HepG2 (cell line): ENCODE data around the gene NPAS2. TPM values are rescaled to one million over a fixed set of nuclear protein-coding genes. Genes with fewer than 3 reads are reported as not detected.

Experiments used
- ATAC-seq: fragments of 200-7000 bp; cut with Tn5 transposase; 3 replicates; pipeline ENCODE4 v1.9.1; 2020; ENCODE audit warnings: mild to moderate bottlenecking, moderate library complexity
- BruUV-seq: library from RNA; stranded (reverse); fragments of 400-500 nt; replicated peaks from 2 replicates; lab custom pipeline; 2021; lab: Mats Ljungman, UMichigan
- CTCF ChIA-PET: fragments of 300-600 bp; formaldehyde crosslinking; extraction: SDS; loops from one replicate; lab custom pipeline; 2021; ENCODE audit warnings: low total read pairs, inconsistent platforms, low intra/inter-chr PET ratio; lab: Yijun Ruan, JAX
- POLR2A ChIA-PET: fragments of 350-600 bp; sonication (Branson Sonifier 250); formaldehyde crosslinking; loops from one replicate; lab custom pipeline; 2020; ENCODE audit warnings: antibody characterized with exemption, inconsistent platforms; lab: Yijun Ruan, JAX
- DNase-seq: peaks from one replicate; pipeline ENCODE4 v3.0.0-alpha.2; 2015; ENCODE audit warnings: low spot score
- FAIRE-seq: peaks from 3 replicates; lab custom pipeline; 2011; peaks lifted over from hg19 to GRCh38; lab: Jason Lieb, UNC
- H2AFZ ChIP-seq: one replicate; pipeline ENCODE4 v1.6.1; 2011; ENCODE audit warnings: low read length, inconsistent platforms
- H3K27ac ChIP-seq: fragments of 300-600 bp; 3 replicates; pipeline ENCODE4 v1.8.0; 2011; ENCODE audit warnings: mixed run types, mild to moderate bottlenecking, mixed read lengths, low read length, inconsistent platforms; ENCODE audit not compliant: insufficient read depth; ENCODE audit errors: extremely low read length
- H3K27me3 ChIP-seq, 2 experiments: fragments of 200-600 bp in 1 of 2; 2 replicates in 1 of 2; 3 replicates in 1 of 2; pipeline versions ENCODE4 v1.6.0 to v1.8.0; 2011; ENCODE audit warnings: low read length in 2 of 2, mild to moderate bottlenecking in 2 of 2, moderate library complexity in 2 of 2, inconsistent platforms in 1 of 2; ENCODE audit not compliant: insufficient read depth in 2 of 2, control insufficient read depth in 1 of 2
- H3K36me3 ChIP-seq, 2 experiments: fragments of 200-600 bp in 1 of 2; replicated peaks in 1 of 2; 2 replicates in 1 of 2; 3 replicates in 1 of 2; pipeline versions ENCODE4 v1.5.1 to v1.8.0; 2011; ENCODE audit warnings: low read length in 2 of 2, inconsistent platforms in 1 of 2; ENCODE audit not compliant: insufficient read depth in 2 of 2, control insufficient read depth in 1 of 2
- H3K4me1 ChIP-seq: 2 replicates; pipeline ENCODE4 v1.5.1; 2012; ENCODE audit warnings: low read length, inconsistent platforms; ENCODE audit not compliant: insufficient read depth
- H3K4me2 ChIP-seq: 2 replicates; pipeline ENCODE4 v1.6.0; 2011; ENCODE audit warnings: low read depth, low read length, inconsistent platforms
- H3K4me3 ChIP-seq, 3 experiments: fragments of 200-600 bp in 1 of 3; sonication (generic), shearing (Covaris generic) in 1 of 3; replicated peaks in 1 of 3; 2 replicates each; pipeline ENCODE4 v1.5.1; 2011 to 2016; ENCODE audit warnings: low read length in 3 of 3, inconsistent platforms in 2 of 3, low read depth in 2 of 3, mild to moderate bottlenecking in 2 of 3, control low read depth in 1 of 3, mixed read lengths in 1 of 3; ENCODE audit not compliant: insufficient read depth in 1 of 3
- H3K79me2 ChIP-seq: one replicate; pipeline ENCODE4 v1.6.1; 2011; ENCODE audit warnings: low read length, inconsistent platforms; ENCODE audit not compliant: insufficient read depth
- H3K9ac ChIP-seq: 2 replicates; pipeline ENCODE4 v1.6.0; 2011; ENCODE audit warnings: mild to moderate bottlenecking, low read depth, low read length, inconsistent platforms; ENCODE audit not compliant: insufficient read depth
- H3K9me3 ChIP-seq: 2 replicates; pipeline ENCODE4 v1.5.1; 2012; ENCODE audit warnings: mild to moderate bottlenecking, low read length
- H4K20me1 ChIP-seq: 2 replicates; pipeline ENCODE4 v1.6.0; 2011; ENCODE audit warnings: inconsistent platforms, mild to moderate bottlenecking, low read length, moderate library complexity; ENCODE audit not compliant: insufficient read depth
- DPF2 ChIP-seq: sonication (generic); formaldehyde crosslinking; IDR thresholded peaks from 2 replicates; pipeline ENCODE4 v1.4.0; 2020; ENCODE audit warnings: mild to moderate bottlenecking, low read depth, missing genetic modification reagents, borderline replicate concordance
- FOSL2 ChIP-seq: sonication (generic); formaldehyde crosslinking; IDR thresholded peaks from 2 replicates; pipeline ENCODE4 v1.4.0; 2020; ENCODE audit warnings: missing genetic modification reagents
- HDAC6 ChIP-seq: fragments of 200-600 bp; sonication (generic); IDR thresholded peaks from 2 replicates; pipeline ENCODE4 v1.7.0; 2017; ENCODE audit warnings: mild to moderate bottlenecking, antibody characterized with exemption, low read length, low read depth
- HOXA9 ChIP-seq: sonication (generic); formaldehyde crosslinking; IDR thresholded peaks from 2 replicates; pipeline ENCODE4 v1.8.1; 2022; ENCODE audit warnings: missing genetic modification reagents, mild to moderate bottlenecking, moderate library complexity, borderline replicate concordance
- MBNL3 ChIP-seq: fragments of 250-450 bp; sonication (Bioruptor Pico); conservative IDR thresholded peaks from 2 replicates; pipeline ENCODE4 v1.8.0; 2022; ENCODE audit warnings: mild to moderate bottlenecking, inconsistent platforms
- NFE2 ChIP-seq: sonication (generic); formaldehyde crosslinking; IDR thresholded peaks from 2 replicates; pipeline ENCODE4 v1.4.0; 2020; ENCODE audit warnings: missing genetic modification reagents
- ZNF441 ChIP-seq: sonication (generic); formaldehyde crosslinking; IDR thresholded peaks from 2 replicates; pipeline ENCODE4 v1.7.0; 2021; ENCODE audit warnings: missing genetic modification reagents, borderline replicate concordance
- WGBS: methylation state at CpG from one replicate; pipeline ENCODE4 v1.1.6; 2017; ENCODE audit warnings: low lambda C conversion rate; 5-methylcytosine and 5-hydroxymethylcytosine counted together
- in situ Hi-C: cut with HindIII; loops from 2 replicates; pipeline ENCODE4 v1.10.0; 2017; ENCODE audit warnings: low pct_unique_long_range_greater_than_20kb; ENCODE audit not compliant: extremely low pct_ligation_motif_present
- intact Hi-C: fragments of 100-400 bp; cut with micrococcal nuclease; formaldehyde crosslinking; loops from one replicate; pipeline ENCODE4 v1.10.0; 2022; ENCODE audit not compliant: unreplicated experiment
- polyA plus RNA-seq, 8 experiments: library from polyadenylated mRNA; depleted of rRNA in 3 of 8; stranded (reverse) in 7 of 8; unstranded in 1 of 8; fragments of >200 nt; fragmentation: Illumina TruSeq in 4 of 8; extraction: Trizol in 4 of 8; gene quantifications; 2 replicates each; pipeline versions ENCODE4 v1.2.1 to v1.2.3, GENCODE V29; 2011 to 2016; ENCODE audit warnings: low read depth in 4 of 8, missing spikeins in 1 of 8, mixed read lengths in 1 of 8; ENCODE audit not compliant: insufficient read depth in 1 of 8
- total RNA-seq, 5 experiments: library from RNA; depleted of rRNA; stranded (reverse); fragments of >200 nt; fragmentation: Illumina TruSeq; extraction: Trizol; gene quantifications; 2 replicates each; pipeline ENCODE4 v1.2.3, GENCODE V29; 2016; ENCODE audit warnings: low read depth in 1 of 5
- TF ChIP-seq, protein P1 (sequence below): sonication (generic); formaldehyde crosslinking; IDR thresholded peaks from 2 replicates; pipeline ENCODE4 v1.4.0; 2020; ENCODE audit warnings: missing genetic modification reagents
- TF ChIP-seq, protein P2 (sequence below): IDR thresholded peaks from 2 replicates; pipeline ENCODE4 v1.6.1; 2018; ENCODE audit warnings: missing genetic modification reagents
- TF ChIP-seq, protein P3 (sequence below): sonication (generic); formaldehyde crosslinking; IDR thresholded peaks from 2 replicates; pipeline ENCODE4 v1.4.0; 2020; ENCODE audit warnings: missing genetic modification reagents

The NPAS2 gene
- total and polyA plus RNA-seq, 2 of the 13 experiments (the other 11 are each of a cell fraction or from before 2014, with no cell fraction given), result 14.8 to 37.5 TPM

DNA sequence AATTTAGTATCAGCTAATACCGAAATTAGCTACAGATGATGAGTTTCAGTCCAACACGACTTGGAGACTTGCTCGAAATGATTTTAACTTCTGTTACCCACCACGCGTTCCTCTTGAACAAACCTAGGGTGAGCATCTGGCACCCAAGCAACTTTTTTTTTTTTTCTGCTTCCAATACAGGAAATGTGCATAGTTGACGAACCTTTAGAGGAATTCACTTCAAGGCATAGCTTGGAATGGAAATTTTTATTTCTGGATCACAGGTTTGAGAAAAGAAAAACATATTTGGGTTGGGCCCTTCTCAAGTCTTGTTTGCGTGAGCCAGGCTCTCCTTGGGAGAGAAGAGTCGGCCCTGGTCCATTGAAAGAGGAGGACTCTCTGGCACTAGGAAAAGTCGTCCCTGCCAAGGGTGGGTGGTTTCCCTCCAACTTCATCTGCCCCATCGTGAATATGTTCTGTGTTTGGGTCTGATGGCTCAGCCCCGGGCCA is 144.8 kb downstream of the NPAS2 start (continued):
- TF ChIP-seq, protein P1, sequence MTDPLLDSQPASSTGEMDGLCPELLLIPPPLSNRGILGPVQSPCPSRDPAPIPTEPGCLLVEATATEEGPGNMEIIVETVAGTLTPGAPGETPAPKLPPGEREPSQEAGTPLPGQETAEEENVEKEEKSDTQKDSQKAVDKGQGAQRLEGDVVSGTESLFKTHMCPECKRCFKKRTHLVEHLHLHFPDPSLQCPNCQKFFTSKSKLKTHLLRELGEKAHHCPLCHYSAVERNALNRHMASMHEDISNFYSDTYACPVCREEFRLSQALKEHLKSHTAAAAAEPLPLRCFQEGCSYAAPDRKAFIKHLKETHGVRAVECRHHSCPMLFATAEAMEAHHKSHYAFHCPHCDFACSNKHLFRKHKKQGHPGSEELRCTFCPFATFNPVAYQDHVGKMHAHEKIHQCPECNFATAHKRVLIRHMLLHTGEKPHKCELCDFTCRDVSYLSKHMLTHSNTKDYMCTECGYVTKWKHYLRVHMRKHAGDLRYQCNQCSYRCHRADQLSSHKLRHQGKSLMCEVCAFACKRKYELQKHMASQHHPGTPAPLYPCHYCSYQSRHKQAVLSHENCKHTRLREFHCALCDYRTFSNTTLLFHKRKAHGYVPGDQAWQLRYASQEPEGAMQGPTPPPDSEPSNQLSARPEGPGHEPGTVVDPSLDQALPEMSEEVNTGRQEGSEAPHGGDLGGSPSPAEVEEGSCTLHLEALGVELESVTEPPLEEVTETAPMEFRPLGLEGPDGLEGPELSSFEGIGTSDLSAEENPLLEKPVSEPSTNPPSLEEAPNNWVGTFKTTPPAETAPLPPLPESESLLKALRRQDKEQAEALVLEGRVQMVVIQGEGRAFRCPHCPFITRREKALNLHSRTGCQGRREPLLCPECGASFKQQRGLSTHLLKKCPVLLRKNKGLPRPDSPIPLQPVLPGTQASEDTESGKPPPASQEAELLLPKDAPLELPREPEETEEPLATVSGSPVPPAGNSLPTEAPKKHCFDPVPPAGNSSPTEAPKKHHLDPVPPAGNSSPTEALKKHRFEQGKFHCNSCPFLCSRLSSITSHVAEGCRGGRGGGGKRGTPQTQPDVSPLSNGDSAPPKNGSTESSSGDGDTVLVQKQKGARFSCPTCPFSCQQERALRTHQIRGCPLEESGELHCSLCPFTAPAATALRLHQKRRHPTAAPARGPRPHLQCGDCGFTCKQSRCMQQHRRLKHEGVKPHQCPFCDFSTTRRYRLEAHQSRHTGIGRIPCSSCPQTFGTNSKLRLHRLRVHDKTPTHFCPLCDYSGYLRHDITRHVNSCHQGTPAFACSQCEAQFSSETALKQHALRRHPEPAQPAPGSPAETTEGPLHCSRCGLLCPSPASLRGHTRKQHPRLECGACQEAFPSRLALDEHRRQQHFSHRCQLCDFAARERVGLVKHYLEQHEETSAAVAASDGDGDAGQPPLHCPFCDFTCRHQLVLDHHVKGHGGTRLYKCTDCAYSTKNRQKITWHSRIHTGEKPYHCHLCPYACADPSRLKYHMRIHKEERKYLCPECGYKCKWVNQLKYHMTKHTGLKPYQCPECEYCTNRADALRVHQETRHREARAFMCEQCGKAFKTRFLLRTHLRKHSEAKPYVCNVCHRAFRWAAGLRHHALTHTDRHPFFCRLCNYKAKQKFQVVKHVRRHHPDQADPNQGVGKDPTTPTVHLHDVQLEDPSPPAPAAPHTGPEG (CRISPR knock-in tag), result no peak
- no peak for TF ChIP-seq FOSL2 (CRISPR knock-in tag)
- TF ChIP-seq ZNF441 (CRISPR knock-in tag), result no peak
- TF ChIP-seq, all 625 proteins: peak for 0

DNA sequence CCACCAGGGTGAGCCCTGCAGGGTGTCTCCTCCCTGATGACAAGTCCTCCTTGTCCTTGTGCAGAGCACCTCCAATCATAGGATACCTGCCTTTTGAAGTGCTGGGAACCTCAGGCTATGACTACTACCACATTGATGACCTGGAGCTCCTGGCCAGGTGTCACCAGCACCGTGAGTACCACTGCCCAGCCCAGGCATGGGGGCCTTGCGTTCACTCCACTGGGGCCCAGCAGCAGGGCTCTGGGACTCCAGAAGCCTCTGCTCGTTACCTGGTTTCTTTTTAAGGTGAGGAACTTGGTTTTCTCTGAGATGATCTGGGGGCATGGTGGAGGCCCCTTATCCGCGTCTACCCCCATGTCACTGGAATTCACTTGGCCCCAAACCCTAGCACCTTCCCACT is 145.7 kb downstream of the NPAS2 start:
- peaks cover 22 to 64% of the 10 kb centered on the region in 2 experiments for H3K36me3 ChIP-seq
- ChIA-PET POLR2A (no interaction called here), CTCF (no interaction called here)
- H3K27me3 ChIP-seq, result no peaks in the 10 kb centered on the region
- H3K9ac ChIP-seq, result no peak overlapping the region
- 99% methylated on average over 5 of the region's 5 CpGs for WGBS
- no peak overlapping the region for H3K4me3 ChIP-seq
- no peak overlapping the region for H3K27ac ChIP-seq
- no peaks in the 10 kb centered on the region for H3K4me1 ChIP-seq
- no peaks in the 10 kb centered on the region for H3K9me3 ChIP-seq
- intact Hi-C loops, result no loop called here
- no peaks in the 10 kb centered on the region for H3K79me2 ChIP-seq
- FAIRE-seq (no peak), ATAC-seq (no peak; the same call in 2 of the 3 replicates), DNase-seq (no peak)
- no peaks in the 10 kb centered on the region for H4K20me1 ChIP-seq
- in situ Hi-C loops, result no loop called here
- H3K4me2 ChIP-seq, result no peak overlapping the region
- BruUV-seq, result no TSS peak
- H2AFZ ChIP-seq, result no peak overlapping the region
- TF ChIP-seq, protein P2, sequence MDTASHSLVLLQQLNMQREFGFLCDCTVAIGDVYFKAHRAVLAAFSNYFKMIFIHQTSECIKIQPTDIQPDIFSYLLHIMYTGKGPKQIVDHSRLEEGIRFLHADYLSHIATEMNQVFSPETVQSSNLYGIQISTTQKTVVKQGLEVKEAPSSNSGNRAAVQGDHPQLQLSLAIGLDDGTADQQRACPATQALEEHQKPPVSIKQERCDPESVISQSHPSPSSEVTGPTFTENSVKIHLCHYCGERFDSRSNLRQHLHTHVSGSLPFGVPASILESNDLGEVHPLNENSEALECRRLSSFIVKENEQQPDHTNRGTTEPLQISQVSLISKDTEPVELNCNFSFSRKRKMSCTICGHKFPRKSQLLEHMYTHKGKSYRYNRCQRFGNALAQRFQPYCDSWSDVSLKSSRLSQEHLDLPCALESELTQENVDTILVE (CRISPR knock-in tag), result no peak
- TF ChIP-seq HOXA9 (CRISPR knock-in tag), result no peak
- no peak for TF ChIP-seq NFE2 (CRISPR knock-in tag)
- TF ChIP-seq HDAC6, result no peak
- TF ChIP-seq DPF2 (CRISPR knock-in tag), result no peak
- no peak for TF ChIP-seq MBNL3
- TF ChIP-seq, protein P3, sequence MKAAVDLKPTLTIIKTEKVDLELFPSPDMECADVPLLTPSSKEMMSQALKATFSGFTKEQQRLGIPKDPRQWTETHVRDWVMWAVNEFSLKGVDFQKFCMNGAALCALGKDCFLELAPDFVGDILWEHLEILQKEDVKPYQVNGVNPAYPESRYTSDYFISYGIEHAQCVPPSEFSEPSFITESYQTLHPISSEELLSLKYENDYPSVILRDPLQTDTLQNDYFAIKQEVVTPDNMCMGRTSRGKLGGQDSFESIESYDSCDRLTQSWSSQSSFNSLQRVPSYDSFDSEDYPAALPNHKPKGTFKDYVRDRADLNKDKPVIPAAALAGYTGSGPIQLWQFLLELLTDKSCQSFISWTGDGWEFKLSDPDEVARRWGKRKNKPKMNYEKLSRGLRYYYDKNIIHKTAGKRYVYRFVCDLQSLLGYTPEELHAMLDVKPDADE (CRISPR knock-in tag), result no peak
